Measurements from ENCODE around the gene TCERG1L.

Gene TCERG1L

DNA sequence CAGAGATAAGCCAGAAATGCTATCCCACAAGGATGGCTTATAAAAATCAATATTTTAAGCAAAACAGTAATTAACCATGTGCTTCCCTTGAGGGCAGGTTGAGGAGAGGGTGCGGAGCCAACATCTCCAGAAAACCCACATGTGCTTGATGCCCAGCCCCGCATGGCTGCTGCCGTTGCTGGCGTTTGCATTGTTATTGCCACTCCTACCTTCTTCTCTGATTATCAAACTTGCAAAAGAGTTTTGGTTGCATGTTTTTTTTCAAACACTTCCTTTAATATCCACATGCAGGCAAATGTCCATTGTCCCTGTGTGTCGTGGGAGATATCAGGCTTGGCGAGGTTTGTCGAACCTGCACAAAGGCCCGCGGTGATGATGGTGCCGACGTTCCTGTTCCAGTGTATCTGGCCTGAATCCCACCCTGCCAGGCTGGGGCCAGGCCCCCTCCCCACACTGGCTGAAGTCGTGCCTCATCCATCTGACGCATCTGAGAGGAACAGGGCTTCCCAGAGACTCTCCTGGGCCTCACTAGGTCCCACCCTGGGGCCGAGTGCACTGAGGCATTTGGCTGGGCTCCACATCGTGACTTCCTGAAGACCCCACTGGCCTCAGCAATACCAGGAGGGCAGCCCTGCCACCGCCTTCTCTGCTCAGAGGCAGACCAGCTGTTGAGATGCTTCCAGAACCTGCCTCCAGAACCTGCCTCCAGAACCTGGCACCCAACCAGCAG is 40.9 kb downstream of the TCERG1L start:
- DNase-seq (ENCODE audit: low read depth), result no peak

DNA sequence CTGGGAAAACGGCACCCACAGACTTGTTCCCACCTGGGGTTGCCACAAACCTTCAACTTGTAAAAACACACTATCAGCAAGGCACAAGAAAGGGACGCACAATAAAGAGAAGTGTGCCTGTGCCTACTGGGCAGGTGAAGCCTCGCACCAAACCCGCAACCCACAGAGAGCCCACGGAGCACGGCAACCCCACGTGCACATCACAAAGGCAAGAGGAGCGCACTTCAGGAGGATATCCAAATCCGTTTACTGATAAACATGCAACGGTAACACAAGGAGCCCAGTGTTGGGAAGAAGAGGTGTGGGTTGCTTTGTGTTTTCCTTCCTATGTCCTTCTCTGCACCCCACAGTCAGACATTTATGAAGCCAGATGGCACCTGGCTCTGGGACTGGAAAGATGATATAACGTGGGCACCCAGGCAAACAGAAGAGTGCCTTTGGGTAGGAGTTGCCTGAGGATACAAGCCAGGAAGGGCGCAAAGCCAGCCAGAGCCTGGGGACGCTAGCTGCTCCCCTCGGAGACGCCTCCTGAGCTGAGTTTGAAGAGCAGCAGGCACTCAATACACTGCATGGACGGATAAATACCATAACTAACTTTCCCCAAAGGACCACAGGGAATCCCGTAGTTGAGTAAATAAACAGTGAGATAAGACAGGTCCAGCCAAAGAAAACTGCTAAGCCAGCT is 41.6 kb downstream of the TCERG1L start:
- no peak for DNase-seq (ENCODE audit: low read depth)

DNA sequence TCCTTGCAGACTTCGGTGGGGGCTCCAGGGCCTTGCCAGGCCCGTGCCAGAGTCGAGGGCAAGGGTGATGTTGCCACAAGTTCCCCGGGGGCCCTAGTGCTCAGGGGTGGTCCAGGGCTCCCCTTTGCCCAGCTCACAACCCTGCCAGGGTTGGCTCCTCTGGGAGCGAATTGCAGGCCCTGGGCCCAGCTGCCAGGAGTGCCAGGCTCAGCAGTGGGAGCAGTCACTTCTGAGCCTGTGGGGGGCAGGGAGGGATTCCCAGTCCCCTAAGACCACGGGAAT is 43.8 kb downstream of the TCERG1L start:
- no peak for DNase-seq (ENCODE audit: low read depth)

DNA sequence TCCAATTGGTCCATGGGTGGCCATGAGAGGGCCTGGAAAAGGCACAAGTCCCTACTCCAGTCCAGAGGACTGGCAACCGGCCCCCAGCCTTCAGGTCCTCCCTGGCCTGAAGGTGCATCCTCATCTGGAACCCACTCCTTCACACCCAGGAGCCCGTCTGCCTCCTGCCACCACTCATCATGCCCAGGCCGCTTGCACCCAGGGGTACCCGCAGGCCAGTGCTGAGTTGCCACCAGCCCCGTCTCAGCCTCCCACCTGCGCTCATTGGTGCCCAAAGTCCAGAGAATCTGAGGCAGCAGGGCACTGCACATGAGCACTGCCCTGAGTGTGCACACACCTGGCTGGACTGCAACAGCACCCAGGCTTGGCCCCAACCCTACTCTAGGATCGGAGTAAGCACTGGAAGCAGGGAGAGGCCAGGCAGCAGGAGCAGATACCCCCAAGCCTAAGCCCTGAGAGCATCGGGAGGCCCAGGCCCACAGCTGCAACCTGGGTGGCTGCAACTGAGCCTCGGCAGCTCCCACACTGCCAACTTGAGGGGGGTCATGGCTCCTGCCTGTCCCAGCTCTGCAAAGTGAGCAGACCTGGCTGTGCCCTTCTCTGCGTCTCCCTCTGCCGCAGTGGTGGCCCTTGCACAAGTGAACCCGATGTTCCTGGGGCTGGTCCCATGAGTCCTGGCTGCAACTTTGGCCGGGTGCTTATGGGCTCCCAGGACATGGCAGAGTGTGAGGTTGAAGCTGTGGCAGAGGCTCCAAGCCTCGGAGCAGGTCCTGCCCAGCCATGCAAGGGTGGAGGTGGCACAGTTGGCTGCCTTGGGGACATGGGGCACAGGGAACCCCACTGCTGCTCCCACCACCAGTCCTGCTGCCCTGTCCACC is 44.3 kb downstream of the TCERG1L start:
- no peak for DNase-seq (ENCODE audit: low read depth)

DNA sequence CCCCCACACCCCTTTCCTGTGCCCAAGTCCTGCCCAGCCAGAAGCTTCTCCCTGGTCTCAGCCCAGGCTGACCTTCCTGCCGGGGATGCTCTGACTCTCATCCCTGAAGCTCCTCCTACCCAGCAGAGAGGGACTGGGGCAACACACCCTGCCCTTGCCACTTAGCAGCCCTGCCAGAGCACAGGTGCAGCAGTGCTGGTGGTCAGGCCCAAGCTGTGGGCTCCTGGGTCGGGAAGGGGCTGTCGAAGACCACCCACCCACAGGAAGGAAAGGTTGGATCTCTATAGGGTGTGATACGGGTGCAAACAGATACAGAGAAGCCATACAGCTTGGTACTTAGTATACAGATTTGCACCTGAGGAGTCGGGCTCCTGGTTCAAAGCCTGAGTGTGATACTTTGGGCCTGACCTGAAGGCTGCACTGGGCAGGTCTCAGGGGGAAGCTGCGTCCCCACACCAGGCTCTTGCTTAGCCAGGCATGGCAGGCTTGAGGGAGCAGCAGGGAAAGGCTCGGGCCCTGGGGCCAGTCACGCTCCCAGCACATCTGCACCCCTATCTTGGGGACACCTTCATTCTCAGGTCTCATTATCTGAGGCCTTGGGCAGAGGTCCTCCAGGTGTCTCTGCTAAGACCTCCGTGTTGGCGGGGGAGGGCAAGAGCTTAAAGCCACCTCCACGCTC is 47.3 kb downstream of the TCERG1L start:
- no peak for DNase-seq (ENCODE audit: low read depth)

DNA sequence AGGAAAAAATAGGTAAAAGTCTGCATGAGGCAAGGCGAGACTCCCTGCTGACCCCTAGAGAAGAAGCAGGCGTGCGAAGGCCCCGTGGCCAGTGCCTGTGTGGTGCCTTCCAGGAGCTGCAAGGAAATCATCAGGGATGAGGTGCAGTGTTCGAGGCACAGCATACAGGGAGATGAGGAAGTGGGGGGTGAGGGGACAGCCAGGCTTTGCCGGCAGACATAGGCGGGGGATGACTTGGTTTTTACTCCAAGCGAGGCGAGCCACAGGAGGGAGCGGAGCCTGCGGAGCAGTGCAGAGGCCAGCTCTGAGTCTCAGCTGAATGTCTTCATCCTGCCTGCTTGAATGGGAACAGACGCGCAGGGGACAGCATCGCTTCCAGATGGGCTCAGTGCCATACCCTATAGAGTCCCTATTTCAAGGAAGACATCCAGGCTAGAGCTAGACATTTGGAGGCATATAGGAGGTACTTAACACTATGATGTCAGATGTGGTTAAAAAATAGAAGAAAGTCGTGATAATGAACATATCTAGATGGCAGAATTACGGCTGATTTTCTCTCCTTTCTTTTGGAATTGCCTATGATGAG is 49.5 kb downstream of the TCERG1L start:
- no peak for DNase-seq (ENCODE audit: low read depth)

DNA sequence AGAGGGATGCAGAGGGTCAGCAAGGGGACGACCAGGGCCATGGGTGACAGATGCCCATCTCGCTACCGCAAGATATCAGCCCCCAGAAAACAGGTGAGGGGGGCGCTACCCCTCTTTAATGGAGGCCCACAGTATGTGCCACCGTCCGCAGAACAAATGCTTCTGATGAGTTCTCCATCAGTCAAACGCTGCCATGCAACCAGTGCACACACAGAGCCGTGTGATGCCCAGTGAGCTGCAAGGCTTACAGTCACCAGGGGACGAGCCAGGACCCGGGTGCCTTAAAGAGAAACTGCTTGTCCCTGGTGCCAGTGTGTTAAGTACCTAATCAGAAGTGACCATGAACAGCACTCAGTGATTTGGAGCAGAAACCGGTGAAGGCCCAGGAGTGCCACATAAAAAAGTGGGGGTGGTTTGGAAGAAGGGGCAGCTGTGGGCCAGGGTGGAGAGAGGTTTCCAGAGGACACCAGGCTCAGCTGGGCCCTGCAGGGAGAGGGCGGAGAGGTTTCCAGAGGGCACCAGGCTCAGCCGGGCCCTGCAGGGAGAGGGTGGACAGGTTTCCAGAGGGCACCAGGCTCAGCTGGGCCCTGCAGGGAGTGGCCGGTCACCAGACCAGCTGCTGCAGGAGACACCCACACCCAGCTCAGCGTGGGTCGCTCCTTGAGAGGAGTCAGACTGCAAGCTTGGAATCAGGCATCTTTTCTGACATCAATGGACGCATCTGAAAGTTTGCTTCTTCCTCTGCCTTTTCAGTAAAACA is 50.9 kb downstream of the TCERG1L start:
- no peak for DNase-seq (ENCODE audit: low read depth)

DNA sequence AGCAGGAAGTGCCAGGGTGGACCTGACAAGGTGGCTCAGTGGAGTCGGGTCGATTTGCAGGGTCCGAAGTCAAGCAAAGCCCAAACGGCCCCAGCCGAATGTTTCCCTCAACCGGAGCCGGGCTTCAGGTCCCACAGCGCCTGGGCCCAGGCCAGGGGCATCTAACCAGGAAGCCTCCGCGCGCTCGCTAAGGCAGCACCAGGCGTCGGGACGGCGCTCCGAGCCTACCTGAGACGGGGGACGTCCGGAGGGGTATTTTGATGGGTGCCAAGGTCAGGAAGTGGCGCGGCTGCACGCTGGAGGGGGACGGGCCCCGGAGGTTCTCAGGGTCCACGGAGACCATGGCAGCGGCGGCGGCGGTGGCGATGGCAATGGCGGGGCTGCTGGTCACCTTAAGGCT is 51.5 kb downstream of the TCERG1L start:
- DNase-seq (ENCODE audit: low read depth), result no peak

DNA sequence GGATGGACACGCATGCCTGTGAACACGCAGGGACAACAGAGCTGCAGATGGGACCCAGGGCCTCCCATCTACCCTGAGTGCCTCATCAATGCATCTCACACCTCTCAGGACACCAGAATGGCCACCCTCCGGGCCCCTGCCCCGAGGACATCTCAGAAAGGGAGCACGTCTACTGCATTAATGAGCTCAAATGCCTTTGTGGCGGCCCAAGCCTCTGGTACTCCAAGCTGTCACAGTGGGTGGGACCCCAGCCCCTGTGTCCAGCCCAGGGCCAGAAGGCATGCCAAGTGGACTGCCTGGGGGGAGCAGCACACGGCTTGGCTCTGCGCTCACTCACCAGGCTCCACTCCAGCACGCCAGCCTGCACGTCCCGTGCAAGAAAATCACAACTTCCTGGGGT is 52.0 kb downstream of the TCERG1L start:
- no peak for DNase-seq (ENCODE audit: low read depth)

DNA sequence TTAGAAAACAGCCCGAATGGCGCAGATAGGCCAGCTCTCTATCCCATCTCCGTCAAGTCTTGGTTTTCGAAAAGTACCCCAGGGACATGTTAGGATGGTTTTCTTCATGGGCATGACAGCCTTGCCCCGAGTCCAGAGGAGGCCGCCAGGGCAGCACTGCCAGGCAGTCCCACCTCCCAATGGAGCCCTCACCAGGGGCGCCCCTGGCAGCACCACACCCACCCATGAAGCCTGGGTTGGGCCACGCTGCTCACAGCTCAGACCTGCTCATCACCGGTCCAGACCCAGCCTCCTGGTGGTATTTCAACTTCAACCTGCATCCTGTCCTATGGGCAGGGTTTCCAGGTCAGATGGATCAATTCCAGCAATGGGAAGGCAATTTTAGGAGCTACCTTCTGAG is 53.3 kb downstream of the TCERG1L start:
- no peak for DNase-seq (ENCODE audit: low read depth)

DNA sequence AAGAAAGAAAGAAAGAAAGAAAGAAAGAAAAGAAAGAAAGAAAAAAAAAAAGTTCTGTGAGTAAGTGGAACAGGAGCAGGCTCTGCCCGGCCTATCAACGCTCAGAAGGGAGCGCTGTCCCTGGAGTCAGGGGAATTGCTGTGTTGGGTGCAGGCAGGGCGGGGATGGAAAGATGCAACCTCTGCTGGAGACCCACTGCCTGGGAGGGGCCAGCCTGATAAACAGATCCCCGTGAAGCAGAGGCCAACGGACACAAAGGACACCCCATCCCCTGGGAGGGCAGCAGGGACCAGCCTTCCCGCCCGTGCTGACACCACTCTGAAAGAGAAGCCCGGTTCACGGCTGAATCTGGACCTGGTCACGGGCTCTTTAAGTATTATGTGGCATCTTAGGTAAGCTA is 54.5 kb downstream of the TCERG1L start:
- no peak for DNase-seq (ENCODE audit: low read depth)

DNA sequence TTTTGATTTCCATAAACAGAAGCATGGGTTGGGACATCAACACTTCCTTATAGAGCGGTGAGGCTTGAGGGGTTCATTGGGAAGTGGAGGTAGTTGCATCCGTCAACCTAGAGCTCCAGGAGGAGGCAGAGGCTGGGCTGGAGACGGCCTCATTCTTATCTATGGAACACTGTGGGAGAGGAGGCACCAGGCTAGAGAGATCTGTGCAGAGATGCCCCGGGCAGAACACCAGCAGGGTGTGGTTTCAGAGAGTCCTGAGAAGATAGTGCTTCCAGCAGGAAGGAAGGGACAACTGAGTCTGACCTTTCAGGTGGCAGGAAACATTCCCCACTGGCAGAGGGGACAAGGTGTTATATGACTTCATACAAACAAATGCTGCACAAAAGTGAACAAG is 56.7 kb downstream of the TCERG1L start:
- DNase-seq (ENCODE audit: low read depth), result no peak

DNA sequence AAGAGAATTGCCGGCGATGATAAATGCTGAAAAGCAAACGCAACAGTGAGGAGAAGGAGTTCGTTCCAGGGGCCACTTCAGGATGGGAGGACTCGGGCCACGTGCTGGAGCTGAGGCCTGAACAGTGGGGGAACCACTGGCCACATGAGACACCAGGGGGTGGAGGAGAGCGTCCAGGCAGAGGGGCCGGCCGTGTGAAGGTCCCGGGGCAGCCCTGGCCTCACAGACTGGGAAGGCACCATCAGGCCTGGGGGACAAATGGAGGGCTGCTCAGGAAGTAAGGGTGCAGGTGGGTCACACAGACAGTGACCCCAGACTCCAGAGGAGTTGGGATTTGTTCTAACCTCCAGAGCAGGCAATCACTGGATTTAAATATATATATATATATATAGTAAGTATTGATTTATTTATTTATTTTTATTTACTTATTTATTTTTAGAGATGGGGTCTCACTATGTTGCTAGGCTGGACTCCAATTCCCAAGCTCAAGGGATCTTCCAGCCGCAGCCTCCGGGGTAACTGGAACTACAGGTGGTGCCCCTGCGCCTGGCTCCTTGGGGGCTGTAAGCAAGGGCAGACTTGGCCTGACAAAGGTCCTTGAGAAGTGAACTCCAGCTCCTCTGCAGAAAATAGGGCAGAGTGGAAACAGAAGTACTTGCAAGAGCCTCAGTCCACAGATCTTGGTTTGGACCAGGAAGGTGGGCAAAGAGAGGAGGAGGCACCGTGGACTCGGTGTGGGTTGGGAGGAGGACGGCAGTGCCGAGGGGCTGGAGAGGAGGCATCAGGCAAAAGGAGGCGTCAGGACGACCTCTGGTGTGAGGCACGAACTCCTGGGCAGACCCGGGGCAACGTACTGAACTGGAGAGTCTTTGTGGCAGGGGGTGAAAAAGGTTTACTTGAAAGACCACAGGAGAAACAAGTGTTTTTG is 57.3 kb downstream of the TCERG1L start:
- DNase-seq (ENCODE audit: low read depth), result no peak

DNA sequence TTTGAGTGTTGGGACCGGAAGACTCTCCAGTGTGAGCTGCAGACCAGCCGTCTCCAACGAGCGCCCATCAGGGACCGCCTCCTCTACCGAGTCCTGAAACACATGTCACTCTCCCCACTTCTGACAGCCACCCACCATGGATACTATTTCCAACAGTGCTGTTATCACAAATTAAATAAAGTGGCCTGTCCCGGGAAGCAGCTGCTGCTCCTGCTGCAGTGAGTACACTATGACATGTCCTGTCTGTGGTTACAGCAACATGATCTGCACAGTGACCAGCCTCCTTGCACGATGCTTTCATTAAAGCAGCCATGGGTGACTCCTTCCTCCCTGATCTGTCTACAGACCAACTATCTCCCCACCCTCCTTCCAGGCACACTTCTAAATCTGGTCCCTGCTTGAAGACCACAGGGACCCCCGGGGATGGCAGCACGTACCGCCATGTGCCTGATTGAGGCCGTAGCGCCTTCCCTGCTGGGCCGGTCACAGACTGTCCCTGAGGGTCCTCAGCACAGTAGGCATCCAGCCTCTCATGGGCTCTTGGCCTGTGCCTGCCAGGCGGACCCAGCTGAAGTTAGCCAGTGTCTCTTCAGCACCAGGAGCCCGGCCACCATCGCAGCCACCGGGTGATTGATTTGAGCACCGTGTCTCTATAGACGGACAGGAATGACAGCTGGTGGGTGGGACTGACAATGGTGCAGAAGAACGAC is 58.8 kb downstream of the TCERG1L start:
- DNase-seq (ENCODE audit: low read depth), result no peak

DNA sequence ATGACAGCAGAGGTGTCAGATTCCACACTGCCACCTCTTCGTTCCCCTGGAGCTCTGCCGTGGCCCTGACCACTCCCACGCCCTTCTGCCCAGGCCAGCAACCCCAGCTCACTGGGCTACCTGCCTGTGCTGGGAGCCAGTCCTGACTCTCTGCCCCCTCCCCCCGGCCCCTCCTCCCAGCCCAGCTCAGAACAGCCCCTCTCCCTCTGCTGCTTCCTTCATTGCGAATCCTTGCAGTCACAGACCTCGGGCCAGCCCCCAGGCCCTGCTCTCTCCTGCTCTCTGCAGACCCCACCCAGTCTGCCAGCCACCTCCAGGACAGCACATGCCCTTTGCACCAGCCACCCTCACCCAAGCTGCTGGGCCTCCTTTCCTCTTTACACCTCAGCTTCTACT is 60.4 kb downstream of the TCERG1L start:
- no peak for DNase-seq (ENCODE audit: low read depth)

DNA sequence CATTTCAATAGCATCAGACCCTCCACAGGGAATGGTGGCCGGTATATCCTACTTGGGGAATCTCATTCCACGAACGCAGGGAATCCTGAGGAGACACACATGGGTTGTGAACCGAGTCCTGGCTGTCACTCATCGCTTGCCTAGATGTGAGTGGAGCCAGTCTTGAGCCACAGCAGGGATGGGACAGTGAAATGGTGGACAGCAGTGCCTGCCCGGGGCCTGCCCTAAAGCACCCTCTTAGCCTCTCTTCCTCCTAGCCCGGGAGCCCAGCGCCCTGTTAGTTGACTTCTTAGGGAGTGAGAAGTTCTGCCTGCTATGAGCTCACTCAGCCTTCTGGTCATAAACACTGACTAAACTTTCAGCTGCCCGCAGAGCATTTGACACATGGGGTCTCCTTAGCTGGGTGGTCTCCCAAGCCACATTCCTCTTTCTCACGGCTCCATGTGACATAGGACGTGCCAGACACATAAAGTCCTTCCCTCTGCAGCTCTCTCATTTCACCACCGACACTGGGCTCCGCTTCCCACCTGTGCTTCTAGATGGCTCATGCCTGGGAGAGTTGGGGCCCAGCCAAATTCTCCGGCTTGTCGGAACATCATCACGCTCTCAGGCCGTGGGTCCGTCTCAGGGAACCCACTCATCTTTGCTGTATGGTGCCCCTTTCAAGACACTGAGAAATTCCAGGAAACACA is 60.9 kb downstream of the TCERG1L start:
- DNase-seq (ENCODE audit: low read depth), result no peak

DNA sequence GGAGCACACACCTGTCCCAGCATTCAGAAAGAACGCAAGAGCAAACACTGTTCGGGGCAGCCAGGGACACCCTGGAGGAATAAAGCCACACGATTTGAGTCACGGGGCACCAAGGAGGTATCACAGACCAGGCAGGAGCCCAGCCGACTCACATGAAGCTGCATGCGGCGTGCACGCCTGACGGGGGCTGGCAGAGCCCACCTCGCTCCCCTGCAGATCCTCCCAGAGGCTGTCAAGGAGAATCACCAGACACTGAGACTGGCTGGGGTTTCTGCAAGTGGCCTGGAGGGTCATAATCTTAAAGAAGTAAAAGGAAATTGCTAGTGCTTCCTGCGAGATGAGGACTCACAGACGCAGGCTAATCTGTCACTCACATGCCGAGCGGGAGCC is 61.6 kb downstream of the TCERG1L start:
- DNase-seq (ENCODE audit: low read depth), result no peak

DNA sequence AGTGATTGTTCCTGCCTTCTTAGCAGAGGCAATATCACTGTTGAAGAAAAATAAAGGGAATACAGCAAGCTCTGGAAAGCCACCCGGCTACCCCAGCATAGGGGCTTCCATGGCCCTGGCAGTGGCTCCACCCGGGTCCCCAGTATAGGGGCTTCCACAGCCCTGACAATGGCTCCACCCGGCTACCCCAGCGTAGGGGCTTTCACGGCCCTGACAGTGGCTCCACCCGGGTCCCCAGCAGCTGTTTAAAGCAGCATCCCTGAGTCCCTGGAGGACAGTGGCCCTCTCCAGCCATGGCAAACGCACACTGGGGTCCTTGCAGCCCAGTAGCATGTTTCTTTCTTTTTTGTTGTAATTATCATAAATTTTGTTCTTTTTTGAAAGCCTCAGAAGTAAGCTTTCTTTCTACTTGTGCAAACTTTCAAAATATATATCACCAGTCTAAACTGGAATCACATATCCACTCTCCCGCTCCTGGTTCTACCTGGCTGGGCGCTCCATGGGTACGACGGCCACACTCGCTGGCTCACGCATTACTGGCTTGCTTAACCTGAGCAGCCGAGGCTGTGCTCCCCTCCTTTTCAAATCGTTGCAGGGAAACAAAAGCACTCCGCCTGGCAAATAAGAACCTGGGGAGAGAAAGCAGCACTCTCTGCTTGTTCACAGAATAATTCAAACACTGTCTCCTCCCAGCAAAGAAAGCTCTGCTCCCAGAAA is 62.1 kb downstream of the TCERG1L start:
- DNase-seq (ENCODE audit: low read depth), result no peak

Data from stimulated activated CD8-positive, alpha-beta memory T cell treated with anti-CD3 and anti-CD28 coated beads, Interleukin-12 subunit alpha, Interleukin-12 subunit beta, amount 100 ng/mL, for 4 hours (primary cell).